Activated T-helper 9 cell treated with anti-CD3 and anti-CD28 coated beads, Interleukin-2, amount 50 U/mL, for 16 hours (primary cell): ENCODE results near the gene GAGE13.
"Not testable (repeated sequence)": the region's sequence is repeated elsewhere in the genome, so short reads cannot be mapped to it uniquely, and the experiment has no call there.

Source experiments
- DNase-seq: peaks from one replicate; pipeline ENCODE4 v3.0.0-alpha.2; 2020; ENCODE audit warnings: low read depth

Gene GAGE13

DNA sequence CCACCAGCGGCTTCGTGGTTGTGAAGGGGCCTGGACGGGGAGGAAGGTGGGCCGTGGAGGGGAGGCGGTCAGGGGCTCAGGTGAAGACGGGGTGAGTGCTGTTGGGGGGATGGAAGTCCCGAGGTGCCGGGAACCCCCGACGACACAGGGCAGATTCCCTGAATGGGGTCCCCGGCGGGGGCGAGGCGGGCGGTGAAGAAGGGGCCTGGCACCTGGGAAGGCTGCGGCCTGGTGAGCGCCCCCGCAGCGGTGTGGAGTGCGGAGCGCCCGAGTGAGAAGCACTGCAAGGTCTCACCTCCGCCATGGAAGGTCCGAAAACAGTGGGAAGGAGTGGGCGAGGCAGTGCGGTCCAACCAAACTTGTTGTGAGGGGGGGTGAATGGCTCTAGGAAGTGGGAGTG is 459 bp downstream of the GAGE13 start:
- DNase-seq, result peak; percentile 13

DNA sequence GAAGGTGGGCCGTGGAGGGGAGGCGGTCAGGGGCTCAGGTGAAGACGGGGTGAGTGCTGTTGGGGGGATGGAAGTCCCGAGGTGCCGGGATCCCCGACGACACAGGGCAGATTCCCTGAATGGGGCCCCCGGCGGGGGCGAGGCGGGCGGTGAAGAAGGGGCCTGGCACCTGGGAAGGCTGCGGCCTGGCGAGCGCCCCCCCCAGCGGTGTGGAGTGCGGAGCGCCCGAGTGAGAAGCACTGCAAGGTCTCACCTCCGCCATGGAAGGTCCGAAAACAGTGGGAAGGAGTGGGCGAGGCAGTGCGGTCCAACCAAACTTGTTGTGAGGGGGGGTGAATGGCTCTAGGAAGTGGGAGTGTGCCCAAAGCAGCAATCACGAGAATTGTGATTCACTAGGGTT is 10.1 kb downstream of the GAGE13 start:
- DNase-seq, result not testable (repeated sequence)

DNA sequence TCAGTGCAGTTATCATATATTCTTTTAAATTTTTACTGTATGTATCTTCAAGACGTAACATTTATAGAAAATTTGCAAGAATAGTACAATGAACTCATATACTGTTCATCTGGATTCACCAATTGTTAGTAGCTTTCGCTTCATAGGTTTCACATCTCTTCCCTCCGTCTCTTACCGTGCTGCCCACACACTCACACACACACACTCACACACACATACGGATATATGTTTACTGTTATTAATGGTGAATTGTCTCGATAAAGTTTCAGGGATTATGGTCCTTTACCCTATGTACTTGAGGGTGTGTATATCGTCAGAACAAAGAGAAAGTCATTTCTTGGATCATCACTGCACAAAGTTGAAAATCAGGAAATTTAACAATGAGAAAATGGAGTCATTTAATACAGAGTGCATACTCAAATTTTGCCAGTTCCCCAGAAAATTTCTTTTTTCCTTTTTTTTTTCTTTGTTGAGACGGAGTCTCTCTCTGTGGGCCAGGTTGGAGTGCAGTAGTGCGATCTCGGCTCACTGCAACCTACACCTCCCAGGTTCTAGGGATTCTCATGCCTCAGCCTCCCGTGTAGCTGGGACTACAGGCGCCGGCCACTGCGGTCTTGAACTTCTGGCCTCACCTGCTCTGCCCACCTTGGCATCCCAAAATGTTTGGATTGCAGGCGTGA is 13.3 kb downstream of the GAGE13 start:
- DNase-seq, result not testable (repeated sequence)

DNA sequence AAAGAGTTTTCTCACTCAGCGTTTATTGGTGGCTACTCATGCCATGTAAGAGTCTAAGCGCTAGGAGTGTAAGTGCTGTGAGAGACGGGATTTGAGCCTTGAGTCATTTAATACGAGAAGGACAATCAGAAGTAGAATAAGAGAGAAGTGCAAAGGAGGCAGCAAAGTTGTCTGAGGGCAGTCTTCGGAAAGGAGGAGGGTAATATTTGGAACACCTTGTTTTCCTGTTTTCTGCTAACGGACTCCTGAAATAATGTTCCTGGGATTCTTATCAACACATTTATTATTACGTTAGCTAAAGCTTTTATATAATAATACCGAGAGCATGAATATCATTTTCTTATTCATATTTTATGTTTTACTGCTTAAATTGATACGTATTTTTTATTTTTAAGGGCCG is 14.0 kb downstream of the GAGE13 start:
- DNase-seq, result not testable (repeated sequence)

DNA sequence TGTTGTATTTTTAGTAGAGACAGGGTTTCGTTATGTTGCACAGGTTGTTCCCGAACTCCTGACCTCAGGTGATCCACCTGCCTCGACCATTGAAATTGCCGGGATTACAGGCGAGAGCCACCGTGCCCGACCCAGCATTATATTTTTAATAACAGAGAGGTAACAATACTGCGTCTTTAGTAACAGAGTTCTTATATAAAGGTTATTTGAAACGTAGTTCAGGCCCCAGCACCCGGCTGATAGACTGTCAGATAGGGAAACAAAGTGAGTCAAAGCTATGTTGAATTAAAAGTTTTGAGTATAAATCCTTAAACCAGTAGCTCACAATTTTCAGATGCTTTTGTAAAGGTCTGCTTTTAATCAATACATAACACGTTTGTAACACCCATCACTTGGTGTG is 14.8 kb downstream of the GAGE13 start:
- DNase-seq, result not testable (repeated sequence)
